ENCODE measurements around the gene HOXA4.

HOXA4 gene

DNA sequence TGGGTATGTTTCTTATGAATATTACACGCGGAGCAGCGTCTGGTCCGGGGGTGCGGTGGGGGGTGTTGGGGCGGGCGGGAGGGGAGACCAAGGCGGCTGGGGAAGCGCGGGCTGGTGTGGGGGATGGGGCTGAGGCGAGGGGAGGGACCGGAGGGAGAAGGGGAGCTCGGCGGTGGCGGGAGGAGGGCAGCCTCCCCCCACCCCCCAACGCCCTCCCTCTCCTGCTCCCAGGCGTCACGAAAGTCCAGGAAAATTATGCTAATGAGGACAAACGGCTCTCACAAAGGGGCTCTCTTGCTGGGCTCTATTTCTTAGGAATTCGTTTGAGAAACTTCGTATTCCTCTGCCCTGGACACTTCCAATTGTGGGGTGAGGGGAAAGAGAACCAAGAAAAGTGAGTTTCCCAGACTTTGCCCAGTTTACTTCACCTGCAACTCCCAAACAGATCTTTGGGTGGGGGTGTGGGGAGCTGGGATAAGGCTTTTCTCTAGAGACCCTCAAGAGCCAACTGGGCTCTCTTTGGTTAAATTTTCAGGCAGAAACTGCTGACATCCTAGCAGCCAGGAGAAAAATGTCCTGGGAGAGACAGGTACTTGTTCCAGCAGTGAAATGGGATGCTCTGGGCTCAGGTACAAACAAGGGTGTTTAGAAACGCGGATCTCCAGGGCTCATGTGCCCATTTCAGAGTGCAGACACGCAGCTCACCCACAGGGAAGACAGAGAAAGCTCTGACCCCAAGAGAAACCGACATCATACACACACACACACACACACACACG lies 16.4 kb downstream of the HOXA4 start:
- TF ChIP-seq, protein P1, sequence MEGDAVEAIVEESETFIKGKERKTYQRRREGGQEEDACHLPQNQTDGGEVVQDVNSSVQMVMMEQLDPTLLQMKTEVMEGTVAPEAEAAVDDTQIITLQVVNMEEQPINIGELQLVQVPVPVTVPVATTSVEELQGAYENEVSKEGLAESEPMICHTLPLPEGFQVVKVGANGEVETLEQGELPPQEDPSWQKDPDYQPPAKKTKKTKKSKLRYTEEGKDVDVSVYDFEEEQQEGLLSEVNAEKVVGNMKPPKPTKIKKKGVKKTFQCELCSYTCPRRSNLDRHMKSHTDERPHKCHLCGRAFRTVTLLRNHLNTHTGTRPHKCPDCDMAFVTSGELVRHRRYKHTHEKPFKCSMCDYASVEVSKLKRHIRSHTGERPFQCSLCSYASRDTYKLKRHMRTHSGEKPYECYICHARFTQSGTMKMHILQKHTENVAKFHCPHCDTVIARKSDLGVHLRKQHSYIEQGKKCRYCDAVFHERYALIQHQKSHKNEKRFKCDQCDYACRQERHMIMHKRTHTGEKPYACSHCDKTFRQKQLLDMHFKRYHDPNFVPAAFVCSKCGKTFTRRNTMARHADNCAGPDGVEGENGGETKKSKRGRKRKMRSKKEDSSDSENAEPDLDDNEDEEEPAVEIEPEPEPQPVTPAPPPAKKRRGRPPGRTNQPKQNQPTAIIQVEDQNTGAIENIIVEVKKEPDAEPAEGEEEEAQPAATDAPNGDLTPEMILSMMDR (IDR thresholded peaks at IDR 0.05; ENCODE audit: low read depth, low read length, missing control alignments): no peak
- no peak overlapping the region for H3K4me3 ChIP-seq (replicated peaks; ENCODE audit: low read depth, low read length)
- no peak for DNase-seq (ENCODE audit: extremely low read depth, low read depth)

DNA sequence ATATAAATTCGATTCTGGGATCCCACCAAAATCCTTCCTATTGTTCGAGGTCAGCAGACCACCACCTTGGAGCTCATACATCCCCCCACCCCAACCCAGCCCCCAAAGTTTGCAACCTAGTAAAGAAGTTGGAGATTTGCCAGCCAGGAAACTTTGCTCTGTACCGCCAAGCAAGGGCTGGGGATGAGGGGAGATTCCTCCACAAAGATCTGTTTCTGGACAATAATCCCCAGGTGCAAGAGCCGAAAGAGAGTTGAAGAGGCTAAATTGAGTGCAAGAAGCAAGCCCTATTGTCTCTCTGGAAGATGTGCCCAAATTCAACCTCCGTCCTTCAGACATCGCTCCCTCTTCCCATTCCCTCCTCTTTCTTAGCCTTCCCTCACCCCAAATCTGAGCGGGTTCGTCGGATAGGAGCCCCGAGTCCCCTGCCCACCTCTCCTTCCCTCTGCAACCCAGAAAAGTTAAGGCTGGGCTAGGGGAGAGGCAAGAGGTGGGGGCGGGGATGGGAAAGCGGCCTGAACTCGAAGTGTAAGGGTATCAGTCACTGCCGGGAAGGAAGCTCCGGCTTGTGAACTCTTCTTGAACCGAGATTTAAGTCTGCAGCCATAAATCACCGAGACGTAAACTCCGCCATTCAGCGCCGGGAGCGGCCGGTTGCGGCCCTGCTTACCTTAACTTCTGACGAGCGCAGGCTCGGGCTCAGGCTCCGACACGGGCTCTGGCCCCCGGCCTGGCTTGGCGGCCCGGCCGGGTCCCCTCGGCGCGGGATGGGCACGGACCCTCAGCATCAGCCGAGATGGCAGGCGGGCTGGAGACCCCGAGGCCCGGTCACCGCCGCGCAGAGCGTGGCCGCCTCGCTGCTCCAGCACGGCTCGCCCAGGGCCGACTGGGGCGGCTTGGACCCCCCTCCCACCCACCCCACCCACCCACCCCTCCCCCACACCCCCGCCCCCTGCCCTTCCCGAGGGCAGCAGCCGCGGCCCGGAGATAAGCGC lies 17.3 kb downstream of the HOXA4 start:
- TF ChIP-seq, protein P1 (IDR thresholded peaks at IDR 0.05; ENCODE audit: low read depth, low read length, missing control alignments): no peak
- H3K4me3 ChIP-seq (replicated peaks; ENCODE audit: low read depth, low read length): no peak overlapping the region
- no peak for DNase-seq (ENCODE audit: extremely low read depth, low read depth)

DNA sequence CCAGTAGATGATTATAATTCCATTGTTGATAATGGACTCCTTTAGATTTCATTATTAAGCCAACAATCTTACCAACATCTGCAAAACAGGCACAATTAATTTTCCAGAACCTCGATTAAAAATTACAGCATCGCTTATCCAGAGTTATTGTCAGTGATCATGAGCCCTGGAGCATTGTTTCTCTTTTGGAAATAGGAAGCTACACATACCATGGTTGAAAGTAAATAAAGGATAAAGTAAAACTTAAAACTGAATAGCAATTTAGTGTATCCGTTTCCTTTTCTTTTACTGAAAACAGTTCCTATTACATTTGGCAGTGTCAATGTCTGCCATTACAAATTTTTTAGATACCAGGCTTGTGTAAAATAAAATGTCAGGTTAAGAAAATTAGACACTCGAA lies 18.2 kb downstream of the HOXA4 start:
- H3K4me3 ChIP-seq (replicated peaks; ENCODE audit: low read depth, low read length): no peak overlapping the region
- TF ChIP-seq, protein P1 (IDR thresholded peaks at IDR 0.05; ENCODE audit: low read depth, low read length, missing control alignments): no peak
- no peak for DNase-seq (ENCODE audit: extremely low read depth, low read depth)

DNA sequence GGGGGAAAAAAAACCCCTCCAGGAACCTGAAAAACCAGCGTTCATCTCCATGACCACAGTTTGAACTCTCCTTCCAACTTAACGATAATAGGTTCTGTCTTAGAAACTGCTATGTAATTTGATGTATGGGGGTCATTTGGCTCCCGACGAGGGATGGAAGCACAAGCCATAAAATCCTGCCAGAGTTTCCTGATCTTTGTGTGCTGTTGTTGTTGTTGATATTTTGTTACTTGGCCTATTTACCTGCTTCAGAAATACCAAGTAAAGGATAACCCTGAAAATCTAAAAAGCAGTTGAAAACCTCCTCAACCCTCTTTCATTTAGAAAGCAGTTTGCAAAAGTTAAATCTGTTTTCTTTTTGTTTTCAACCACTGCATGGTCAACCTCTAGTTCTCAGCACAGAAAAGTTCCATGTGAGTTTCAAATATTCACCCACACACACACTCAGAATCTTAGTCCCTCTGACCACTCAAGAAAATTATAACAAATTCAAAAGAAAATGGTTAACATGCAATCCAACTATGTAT lies 18.7 kb downstream of the HOXA4 start:
- no peak overlapping the region for H3K4me3 ChIP-seq (replicated peaks; ENCODE audit: low read depth, low read length)

DNA sequence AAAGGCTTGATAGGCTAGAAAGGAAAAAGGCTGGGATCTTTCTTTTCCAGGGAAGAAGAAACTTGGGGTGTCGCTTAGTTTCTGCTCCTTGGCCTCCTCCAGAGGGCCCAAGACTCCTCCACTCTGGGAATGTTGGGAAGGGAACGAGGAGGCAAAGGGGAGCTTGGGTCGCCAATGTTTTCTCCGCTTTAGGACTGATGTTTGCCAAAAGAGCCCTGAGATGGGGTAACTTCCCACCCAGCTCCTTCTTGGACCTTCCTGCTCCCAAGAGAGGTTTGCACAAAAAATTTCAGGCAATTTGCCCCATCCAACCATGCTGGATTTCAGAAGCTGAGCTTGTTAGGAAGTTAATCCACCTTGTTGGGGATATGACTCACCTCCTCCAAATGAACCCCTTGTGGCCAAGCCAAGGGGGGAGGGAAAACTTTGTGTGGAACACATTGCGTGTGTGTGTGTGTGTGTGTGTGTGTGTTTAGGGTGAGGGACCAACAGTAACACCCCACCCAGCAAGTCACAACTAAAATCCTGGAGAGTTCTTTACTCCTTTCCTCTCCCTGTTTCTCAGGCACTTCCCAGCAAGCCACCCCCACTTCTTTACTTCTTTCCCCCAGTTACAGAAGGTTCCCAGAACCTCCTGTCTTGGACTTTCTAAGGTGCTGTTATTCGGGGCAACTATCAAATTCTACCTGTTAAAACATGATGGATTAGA lies 19.4 kb downstream of the HOXA4 start:
- TF ChIP-seq, protein P1 (IDR thresholded peaks at IDR 0.05; ENCODE audit: low read depth, low read length, missing control alignments): no peak

More for the DNA sequence above, 18.7 kb downstream of the HOXA4 start:
- no peak for DNase-seq (ENCODE audit: extremely low read depth, low read depth)
- TF ChIP-seq, protein P1 (IDR thresholded peaks at IDR 0.05; ENCODE audit: low read depth, low read length, missing control alignments): no peak

More for the DNA sequence above, 19.4 kb downstream of the HOXA4 start:
- no peak overlapping the region for H3K4me3 ChIP-seq (replicated peaks; ENCODE audit: low read depth, low read length)
- DNase-seq (ENCODE audit: extremely low read depth, low read depth): no peak

Measured in HFF-Myc (cell line).